ENCODE results near the gene DNAH10.

Gene DNAH10

GRCh38 chr12:123916729-123917128, 154.6 kb downstream of the DNAH10 start:
- DNase-seq (ENCODE audit: low read depth) = no peak
- TF ChIP-seq CTCF (IDR thresholded peaks at IDR 0.05; ENCODE audit: low read depth, low read length, missing control alignments) = no peak
- H3K4me3 ChIP-seq (ENCODE audit: low read depth, low read length) = no peak overlapping the region

GRCh38 chr12:123917337-123917850, 155.3 kb downstream of the DNAH10 start:
- DNase-seq (ENCODE audit: low read depth) = no peak
- no peak for TF ChIP-seq CTCF (IDR thresholded peaks at IDR 0.05; ENCODE audit: low read depth, low read length, missing control alignments)
- H3K4me3 ChIP-seq (ENCODE audit: low read depth, low read length) = no peak overlapping the region

GRCh38 chr12:123919980-123920360, 157.9 kb downstream of the DNAH10 start:
- H3K4me3 ChIP-seq (ENCODE audit: low read depth, low read length) = no peak overlapping the region
- TF ChIP-seq CTCF (IDR thresholded peaks at IDR 0.05; ENCODE audit: low read depth, low read length, missing control alignments) = no peak
- DNase-seq (ENCODE audit: low read depth) = no peak

GRCh38 chr12:123923038-123923437, 160.9 kb downstream of the DNAH10 start:
- TF ChIP-seq CTCF (IDR thresholded peaks at IDR 0.05; ENCODE audit: low read depth, low read length, missing control alignments) = no peak
- DNase-seq (ENCODE audit: low read depth) = no peak
- H3K4me3 ChIP-seq (ENCODE audit: low read depth, low read length) = no peak overlapping the region

GRCh38 chr12:123923927-123924326, 161.8 kb downstream of the DNAH10 start:
- no peak for DNase-seq (ENCODE audit: low read depth)
- no peak for TF ChIP-seq CTCF (IDR thresholded peaks at IDR 0.05; ENCODE audit: low read depth, low read length, missing control alignments)
- H3K4me3 ChIP-seq (ENCODE audit: low read depth, low read length) = no peak overlapping the region

GRCh38 chr12:123924539-123924938, 162.4 kb downstream of the DNAH10 start:
- no peak for DNase-seq (ENCODE audit: low read depth)
- TF ChIP-seq CTCF (IDR thresholded peaks at IDR 0.05; ENCODE audit: low read depth, low read length, missing control alignments) = no peak
- H3K4me3 ChIP-seq (ENCODE audit: low read depth, low read length) = no peak overlapping the region

GRCh38 chr12:123928274-123928865, 166.3 kb downstream of the DNAH10 start:
- no peak overlapping the region for H3K4me3 ChIP-seq (ENCODE audit: low read depth, low read length)
- no peak for DNase-seq (ENCODE audit: low read depth)
- TF ChIP-seq CTCF (IDR thresholded peaks at IDR 0.05; ENCODE audit: low read depth, low read length, missing control alignments) = no peak

Measured in GM12864 (cell line).